T-helper 17 cell (primary cell): ENCODE measurements around the gene SNCAIP. TPM values are rescaled to one million over a fixed set of nuclear protein-coding genes. Genes with fewer than 3 reads are reported as not detected.
"Not testable (repeated sequence)": the region's sequence is repeated elsewhere in the genome, so short reads cannot be mapped to it uniquely, and the experiment has no call there.

Experiments used
- ATAC-seq: fragments of 150-1000 bp; cut with Tn5 transposase; 2 replicates; pipeline ENCODE4 v1.10.0; 2021; ENCODE audit warnings: mild to moderate bottlenecking, moderate library complexity
- DNase-seq, 3 donors: peaks; one replicate each; pipeline versions ENCODE4 v3.0.0 to v3.0.0-alpha.2; 2020 to 2021
- H3K9me3 ChIP-seq: one replicate; pipeline ENCODE4 v1.7.0; 2013; ENCODE audit warnings: low read length, mild to moderate bottlenecking; ENCODE audit not compliant: control insufficient read depth, poor library complexity, severe bottlenecking
- H3K27ac Mint-ChIP-seq: one replicate; pipeline ENCODE4 v1.8.0; 2022; ENCODE audit warnings: mild to moderate bottlenecking, moderate library complexity, mixed read lengths
- H3K27me3 Mint-ChIP-seq: one replicate; pipeline ENCODE4 v1.8.0; 2022; ENCODE audit warnings: mixed read lengths
- H3K36me3 Mint-ChIP-seq: one replicate; pipeline ENCODE4 v1.8.0; 2022; ENCODE audit warnings: low read depth, mixed read lengths
- H3K4me1 Mint-ChIP-seq: one replicate; pipeline ENCODE4 v1.8.0; 2022; ENCODE audit warnings: mild to moderate bottlenecking, mixed read lengths
- H3K4me3 Mint-ChIP-seq: one replicate; pipeline ENCODE4 v1.8.0; 2022; ENCODE audit warnings: mild to moderate bottlenecking, moderate library complexity, mixed read lengths
- total RNA-seq, 4 donors: library from RNA in 2 of 4; stranded (reverse) in 2 of 4; gene quantifications; one replicate each; pipeline ENCODE4 v1.2.3 and lab custom pipeline; 2022 to 2026

SNCAIP gene
- total RNA-seq, 2 donors from 2014 or later, result not detected

DNA sequence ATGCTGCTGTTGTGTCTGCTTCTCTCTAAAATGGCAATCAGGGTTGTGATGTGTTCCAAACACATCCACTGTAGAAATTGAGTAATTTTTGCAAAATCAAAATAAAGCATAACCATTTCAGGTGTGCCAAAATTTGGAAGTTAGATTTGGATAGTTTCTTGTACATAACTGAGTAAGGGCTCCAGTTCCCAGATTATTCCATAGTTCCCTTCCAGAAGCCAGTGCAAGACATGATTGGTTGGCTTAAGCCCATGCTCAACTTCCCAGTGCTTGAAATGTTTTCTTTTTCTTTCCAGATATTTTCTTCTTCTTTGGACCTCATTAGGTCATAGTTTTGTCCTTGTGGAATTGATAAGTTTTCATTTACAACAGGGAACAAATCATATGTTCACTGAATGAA lies 64.2 kb downstream of the SNCAIP start:
- no peaks in the 10 kb centered on the region for H3K4me1 Mint-ChIP-seq
- DNase-seq (no peak), ATAC-seq (no peak)
- no peaks in the 10 kb centered on the region for H3K9me3 ChIP-seq
- H3K27ac Mint-ChIP-seq, result no peak overlapping the region
- H3K4me3 Mint-ChIP-seq, result no peak overlapping the region
- no peaks in the 10 kb centered on the region for H3K27me3 Mint-ChIP-seq
- H3K36me3 Mint-ChIP-seq, result no peaks in the 10 kb centered on the region

DNA sequence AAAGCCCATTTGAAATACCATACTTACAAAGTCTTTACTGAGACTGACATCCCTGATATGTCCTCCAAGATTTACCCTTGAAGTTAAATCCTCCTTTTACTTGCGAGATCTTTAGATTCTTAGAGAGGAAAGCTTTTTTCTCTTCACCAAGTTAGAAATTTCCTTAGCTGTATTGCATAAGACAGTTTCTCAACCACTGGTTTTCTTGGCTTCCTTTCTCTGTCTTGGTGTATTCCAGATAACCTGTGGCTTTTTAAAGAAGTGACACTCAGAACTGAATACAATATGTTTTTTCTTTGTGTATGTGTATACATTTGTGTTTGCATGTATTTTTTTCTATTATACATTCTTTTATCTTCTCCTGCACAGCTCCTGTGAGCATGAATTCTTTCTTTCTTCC lies 65.0 kb downstream of the SNCAIP start:
- Mint-ChIP-seq H3K36me3 (peaks cover 2% of the 10 kb centered on the region), H3K27me3 (no peaks in the 10 kb centered on the region), H3K4me1 (no peaks in the 10 kb centered on the region), H3K27ac (no peak overlapping the region), H3K4me3 (no peak overlapping the region)
- ATAC-seq, result no peak
- DNase-seq, result no peak
- H3K9me3 ChIP-seq, result no peaks in the 10 kb centered on the region

DNA sequence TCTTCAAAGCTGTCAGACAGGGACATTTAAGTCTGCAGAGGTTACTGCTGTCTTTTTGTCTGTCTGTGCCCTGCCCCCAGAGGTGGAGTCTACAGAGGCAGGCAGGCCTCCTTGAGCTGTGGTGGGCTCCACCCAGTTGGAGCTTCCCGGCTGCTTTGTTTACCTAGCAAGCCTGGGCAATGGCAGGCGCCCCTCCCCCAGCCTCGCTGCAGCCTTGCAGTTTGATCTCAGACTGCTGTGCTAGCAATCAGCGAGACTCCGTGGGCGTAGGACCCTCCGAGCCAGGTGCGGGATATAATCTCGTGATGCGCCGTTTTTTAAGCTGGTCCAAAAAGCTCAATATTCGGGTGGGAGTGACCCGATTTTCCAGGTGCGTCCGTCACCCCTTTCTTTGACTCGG lies 70.9 kb downstream of the SNCAIP start:
- DNase-seq, H3K27me3 Mint-ChIP-seq, H3K36me3 Mint-ChIP-seq, H3K9me3 ChIP-seq, H3K4me3 Mint-ChIP-seq, H3K27ac Mint-ChIP-seq, H3K4me1 Mint-ChIP-seq, ATAC-seq: not testable (repeated sequence)

DNA sequence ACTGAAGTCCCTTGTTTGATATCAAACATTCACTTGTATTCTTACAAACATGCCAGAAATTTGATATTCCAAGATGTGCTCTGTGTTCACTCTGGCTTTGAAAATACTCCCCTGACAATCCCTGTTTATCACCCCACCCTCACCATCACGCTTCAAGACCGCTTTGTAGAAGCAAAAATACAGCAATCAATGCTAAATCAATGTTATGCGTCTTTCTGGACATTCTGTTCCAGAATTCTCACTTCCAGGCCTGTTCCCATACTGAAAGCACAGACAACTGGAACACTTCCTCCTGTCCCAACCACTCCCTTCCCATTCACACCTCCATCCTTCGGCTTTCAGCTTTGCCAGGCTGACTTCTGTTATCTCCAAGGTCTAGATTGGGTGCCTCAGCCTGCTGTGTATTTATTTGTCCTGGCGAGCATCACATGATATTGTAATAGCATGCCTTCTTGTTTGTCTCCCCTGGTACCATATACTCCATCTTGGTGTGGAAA lies 72.8 kb downstream of the SNCAIP start:
- Mint-ChIP-seq H3K36me3 (peaks cover 2% of the 10 kb centered on the region), H3K27me3 (peaks cover 5% of the 10 kb centered on the region), H3K27ac (no peak overlapping the region), H3K4me1 (no peaks in the 10 kb centered on the region), H3K4me3 (no peak overlapping the region)
- H3K9me3 ChIP-seq, result no peaks in the 10 kb centered on the region
- no peak for DNase-seq
- no peak for ATAC-seq

DNA sequence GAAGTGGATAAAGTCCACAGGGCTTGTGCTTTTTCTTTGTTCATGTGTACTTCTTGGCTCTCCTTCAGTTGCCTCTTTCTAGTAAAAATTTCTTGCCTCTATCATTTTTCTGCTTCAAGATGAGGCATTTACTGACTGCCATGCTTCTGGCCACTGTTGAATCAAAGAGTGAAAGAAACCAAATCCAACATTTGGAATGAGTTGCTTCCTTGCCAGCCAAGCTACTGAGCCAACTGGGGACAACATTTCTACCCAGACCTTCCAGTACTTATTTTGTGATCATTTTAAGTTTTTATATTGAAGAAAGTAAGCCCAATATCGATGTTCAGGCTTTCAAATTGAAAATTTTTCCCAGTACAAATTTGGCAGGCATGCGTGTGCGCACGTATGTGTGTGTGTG lies 73.2 kb downstream of the SNCAIP start:
- Mint-ChIP-seq H3K36me3 (peaks cover 2% of the 10 kb centered on the region), H3K4me1 (no peaks in the 10 kb centered on the region), H3K27me3 (peaks cover 5% of the 10 kb centered on the region), H3K27ac (no peak overlapping the region), H3K4me3 (no peak overlapping the region)
- ATAC-seq (no peak), DNase-seq (no peak)
- no peaks in the 10 kb centered on the region for H3K9me3 ChIP-seq

DNA sequence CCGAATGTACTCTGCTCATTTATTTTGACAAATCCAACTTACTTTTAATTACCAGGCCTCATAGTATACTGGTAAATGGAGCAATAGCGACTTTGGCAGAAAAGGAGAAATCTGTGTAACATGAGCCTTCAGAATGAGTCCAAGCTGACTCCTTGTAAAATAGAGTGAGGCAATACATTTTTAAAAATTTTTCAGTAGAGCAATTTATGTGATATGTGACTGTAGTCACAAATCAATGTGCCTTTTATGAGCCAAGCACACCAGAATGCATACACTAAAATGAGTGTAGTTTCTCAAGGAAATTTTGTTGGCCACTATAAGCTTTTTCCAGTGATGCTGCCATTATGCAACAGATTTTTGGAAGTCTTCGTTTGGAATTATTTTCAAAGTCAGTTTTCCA lies 73.8 kb downstream of the SNCAIP start:
- no peak for DNase-seq
- H3K4me1 Mint-ChIP-seq, result no peaks in the 10 kb centered on the region
- no peak overlapping the region for H3K4me3 Mint-ChIP-seq
- ATAC-seq, result no peak
- H3K36me3 Mint-ChIP-seq, result peaks cover 2% of the 10 kb centered on the region
- H3K27me3 Mint-ChIP-seq, result peaks cover 5% of the 10 kb centered on the region
- H3K9me3 ChIP-seq, result no peaks in the 10 kb centered on the region
- H3K27ac Mint-ChIP-seq, result no peak overlapping the region

DNA sequence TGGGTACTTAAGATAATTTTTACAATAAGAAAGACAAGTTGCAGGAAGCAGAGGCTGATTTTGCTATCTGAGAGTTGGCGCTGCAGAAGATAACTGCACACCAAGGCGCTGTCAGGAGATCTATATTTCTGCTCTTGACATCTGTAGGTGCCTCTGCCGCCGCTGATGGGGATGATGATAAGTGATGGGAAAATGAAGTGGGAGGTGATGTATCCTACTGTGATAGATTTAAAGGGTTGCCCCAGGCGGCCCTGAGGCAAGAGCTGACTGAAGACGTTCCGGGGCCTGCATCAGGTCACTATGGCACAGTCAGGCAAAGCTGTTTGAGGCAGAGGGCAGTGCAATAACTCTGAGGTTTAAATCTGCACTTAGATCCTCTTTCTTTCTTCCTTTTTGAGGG lies 78.1 kb downstream of the SNCAIP start:
- H3K9me3 ChIP-seq, result no peaks in the 10 kb centered on the region
- Mint-ChIP-seq H3K27ac (no peak overlapping the region), H3K4me3 (no peak overlapping the region), H3K27me3 (peaks cover under 1% of the 10 kb centered on the region), H3K4me1 (no peaks in the 10 kb centered on the region), H3K36me3 (no peaks in the 10 kb centered on the region)
- no peak for DNase-seq
- no peak for ATAC-seq

DNA sequence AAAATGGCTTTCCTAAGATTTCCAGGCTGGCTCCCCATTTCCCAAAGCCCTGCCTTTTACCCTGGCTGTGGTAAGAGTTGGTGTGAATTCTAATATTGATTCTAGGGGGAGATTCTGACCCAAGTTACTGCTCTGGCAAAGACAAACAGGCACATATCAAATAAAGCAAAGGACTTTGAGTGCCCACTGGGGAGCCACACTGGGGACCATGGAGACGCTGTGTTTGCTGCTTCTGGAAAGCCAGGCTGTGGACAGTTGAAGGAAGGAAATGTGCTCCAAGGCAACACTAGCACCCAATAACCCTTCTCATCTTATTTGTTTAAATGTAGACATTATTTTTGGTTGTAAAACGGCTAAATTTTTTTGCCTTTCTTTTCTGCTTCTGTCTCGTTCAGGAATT lies 78.7 kb downstream of the SNCAIP start:
- Mint-ChIP-seq H3K36me3 (no peaks in the 10 kb centered on the region), H3K27ac (no peak overlapping the region), H3K4me1 (no peaks in the 10 kb centered on the region), H3K4me3 (no peak overlapping the region), H3K27me3 (no peaks in the 10 kb centered on the region)
- no peak for DNase-seq
- H3K9me3 ChIP-seq, result no peaks in the 10 kb centered on the region
- ATAC-seq, result no peak

DNA sequence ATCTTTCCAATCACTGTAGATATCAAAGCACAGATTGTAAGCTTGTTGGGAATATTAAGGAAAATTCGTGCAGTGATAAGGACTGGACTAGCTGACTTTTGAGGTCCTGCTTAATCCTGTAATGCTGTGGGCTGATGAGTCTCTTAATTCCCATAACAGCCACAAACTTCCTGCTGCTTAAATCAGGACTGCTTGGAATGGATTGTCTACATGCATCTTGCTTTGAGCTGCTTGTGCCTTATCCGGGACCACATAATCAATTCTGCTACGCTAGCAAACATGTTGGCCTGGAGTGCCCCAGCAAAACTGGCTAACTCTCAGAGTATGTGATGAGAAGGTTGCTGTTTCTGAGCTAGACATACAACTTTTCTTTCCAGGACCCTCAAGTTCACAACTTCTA lies 79.6 kb downstream of the SNCAIP start:
- no peaks in the 10 kb centered on the region for H3K9me3 ChIP-seq
- Mint-ChIP-seq H3K36me3 (no peaks in the 10 kb centered on the region), H3K27me3 (no peaks in the 10 kb centered on the region), H3K4me1 (no peaks in the 10 kb centered on the region), H3K27ac (no peak overlapping the region), H3K4me3 (no peak overlapping the region)
- ATAC-seq (no peak), DNase-seq (no peak)

DNA sequence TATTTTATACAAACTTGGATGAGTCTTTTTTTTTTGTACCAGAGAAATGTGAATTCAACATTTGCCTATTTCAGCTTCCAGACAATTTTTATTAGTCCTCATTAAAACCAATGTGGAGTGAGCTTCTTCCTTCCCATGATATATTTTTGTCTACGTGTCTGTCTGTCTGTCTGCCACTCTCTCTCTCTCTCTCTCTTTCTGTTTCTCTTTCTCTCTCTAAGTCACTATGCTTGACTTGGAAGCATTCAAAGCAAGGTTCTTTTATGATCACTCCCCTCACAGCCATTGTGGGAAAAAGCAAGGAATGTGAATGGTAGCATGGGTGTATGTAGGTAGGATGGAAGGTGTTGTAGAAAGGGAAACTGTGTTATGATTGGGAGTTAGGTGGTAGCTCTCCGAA lies 80.2 kb downstream of the SNCAIP start:
- ATAC-seq (no peak), DNase-seq (no peak)
- H3K9me3 ChIP-seq, result no peaks in the 10 kb centered on the region
- Mint-ChIP-seq H3K4me3 (no peak overlapping the region), H3K4me1 (no peaks in the 10 kb centered on the region), H3K27me3 (no peaks in the 10 kb centered on the region), H3K36me3 (no peaks in the 10 kb centered on the region), H3K27ac (no peak overlapping the region)

DNA sequence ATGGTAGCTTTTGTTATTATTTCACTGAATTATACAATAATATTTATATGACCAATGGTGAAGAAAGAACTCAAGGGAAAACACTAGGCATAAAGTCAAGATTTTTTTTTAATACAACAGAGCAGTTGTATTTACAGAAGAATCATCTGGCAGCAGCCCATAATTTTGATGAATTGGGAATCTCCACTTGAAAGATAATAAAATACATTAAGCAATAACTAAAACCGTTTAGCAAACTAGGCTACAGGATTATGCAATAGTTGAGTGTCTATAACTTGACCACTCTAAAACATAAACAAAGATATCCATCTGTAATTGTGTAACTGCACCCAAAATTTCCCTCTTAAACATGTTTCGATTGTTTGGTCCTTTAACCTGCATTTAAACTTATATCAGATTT lies 80.8 kb downstream of the SNCAIP start:
- no peaks in the 10 kb centered on the region for H3K9me3 ChIP-seq
- ATAC-seq (no peak), DNase-seq (no peak)
- no peaks in the 10 kb centered on the region for H3K36me3 Mint-ChIP-seq
- no peak overlapping the region for H3K4me3 Mint-ChIP-seq
- H3K27me3 Mint-ChIP-seq, result no peaks in the 10 kb centered on the region
- H3K27ac Mint-ChIP-seq, result no peak overlapping the region
- no peaks in the 10 kb centered on the region for H3K4me1 Mint-ChIP-seq

DNA sequence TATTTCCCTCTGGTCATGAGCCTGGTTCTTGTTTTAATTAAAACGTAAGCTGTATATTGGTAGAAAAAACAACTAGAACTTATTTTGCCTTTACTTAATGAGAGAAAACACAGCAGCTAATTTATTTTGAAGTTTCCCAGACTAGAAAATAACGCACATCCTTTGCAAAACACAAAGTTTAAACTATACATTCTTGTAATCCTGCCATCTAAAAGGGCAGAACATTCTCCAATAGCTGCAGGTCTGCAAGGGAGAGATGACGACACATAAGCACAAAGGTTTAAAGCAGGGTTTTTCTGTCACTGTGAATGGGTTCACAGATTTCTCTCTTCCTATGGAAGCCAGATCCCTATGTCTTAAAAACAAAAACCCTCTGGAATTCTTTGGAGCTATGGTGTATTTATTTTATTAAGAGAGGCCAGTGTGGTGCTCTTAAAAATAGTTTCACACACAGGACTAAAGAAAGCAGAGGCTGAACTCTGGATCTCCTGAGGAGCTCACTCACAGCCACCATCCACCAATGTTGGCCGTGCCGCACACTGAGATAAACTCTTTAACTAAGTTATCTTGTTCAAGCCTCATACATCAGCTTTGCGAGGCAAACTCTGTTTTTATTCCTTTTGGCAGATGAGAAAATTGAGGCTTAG lies 82.4 kb downstream of the SNCAIP start:
- Mint-ChIP-seq H3K4me1 (no peaks in the 10 kb centered on the region), H3K27ac (no peak overlapping the region), H3K36me3 (no peaks in the 10 kb centered on the region), H3K27me3 (no peaks in the 10 kb centered on the region), H3K4me3 (no peak overlapping the region)
- no peaks in the 10 kb centered on the region for H3K9me3 ChIP-seq
- no peak for ATAC-seq
- DNase-seq, result no peak

DNA sequence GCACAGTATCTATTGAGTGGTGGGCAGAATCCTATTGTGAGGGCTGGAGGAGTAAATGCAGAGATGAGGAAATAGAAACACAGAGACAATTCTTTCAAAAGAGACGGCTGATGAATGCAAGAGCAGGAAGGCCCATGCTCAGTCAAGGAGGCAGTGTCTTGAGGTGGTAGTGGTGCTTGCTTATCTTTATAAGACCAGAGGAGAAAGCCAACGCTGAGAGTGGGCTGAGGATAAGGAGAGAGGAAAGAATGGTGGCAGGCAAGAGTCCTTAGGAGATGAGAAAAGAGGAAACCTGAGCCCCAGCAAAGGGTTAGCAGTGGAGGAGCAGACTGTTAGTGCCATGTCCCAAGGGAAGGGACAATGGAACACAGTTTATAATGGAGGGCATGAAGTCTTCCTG lies 86.0 kb downstream of the SNCAIP start:
- no peaks in the 10 kb centered on the region for H3K36me3 Mint-ChIP-seq
- no peak for ATAC-seq
- no peak for DNase-seq
- no peak overlapping the region for H3K27ac Mint-ChIP-seq
- H3K4me3 Mint-ChIP-seq, result no peak overlapping the region
- no peaks in the 10 kb centered on the region for H3K9me3 ChIP-seq
- H3K4me1 Mint-ChIP-seq, result no peaks in the 10 kb centered on the region
- peaks cover 1% of the 10 kb centered on the region for H3K27me3 Mint-ChIP-seq

DNA sequence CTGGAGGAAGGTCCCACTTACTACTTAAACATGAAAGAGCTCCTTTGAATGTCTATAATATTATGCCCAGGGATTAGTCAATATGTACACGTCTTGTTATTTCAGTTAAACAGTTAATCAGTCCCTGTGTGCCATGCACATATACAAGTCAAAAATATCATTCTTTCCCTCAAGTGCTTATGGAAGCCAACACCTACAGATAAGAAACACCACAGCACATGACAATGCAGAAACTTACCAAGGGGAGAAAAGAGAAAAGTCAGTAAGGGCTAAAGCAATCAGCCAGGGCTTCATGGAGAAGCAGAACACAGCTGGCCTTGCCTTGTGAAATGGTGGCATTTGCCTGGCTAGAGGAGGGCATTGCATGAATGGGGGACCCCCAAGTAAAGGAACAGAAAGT lies 88.3 kb downstream of the SNCAIP start:
- ATAC-seq (no peak), DNase-seq (no peak)
- Mint-ChIP-seq H3K36me3 (no peaks in the 10 kb centered on the region), H3K27ac (no peak overlapping the region), H3K27me3 (peaks cover 11% of the 10 kb centered on the region), H3K4me3 (no peak overlapping the region), H3K4me1 (no peaks in the 10 kb centered on the region)
- H3K9me3 ChIP-seq, result no peaks in the 10 kb centered on the region
